NCI-H187 (cell line): ENCODE results near the gene ADAM11.
A peak's percentile ranks its signal among the peaks of the same experiment; 100 is the strongest.

Experiments
- DNase-seq, 2 experiments: peaks; one replicate each; lab custom pipeline; 2025; lab: John Stamatoyannopoulos, UW

ADAM11 gene

GRCh38 chr17:44775136-44775837, 16.5 kb downstream of the ADAM11 start:
- peak; percentile 96 to 98 for DNase-seq

GRCh38 chr17:44775838-44776621, 17.2 kb downstream of the ADAM11 start:
- peak in 1 of 2 experiments; percentile 72 for DNase-seq

DNA sequence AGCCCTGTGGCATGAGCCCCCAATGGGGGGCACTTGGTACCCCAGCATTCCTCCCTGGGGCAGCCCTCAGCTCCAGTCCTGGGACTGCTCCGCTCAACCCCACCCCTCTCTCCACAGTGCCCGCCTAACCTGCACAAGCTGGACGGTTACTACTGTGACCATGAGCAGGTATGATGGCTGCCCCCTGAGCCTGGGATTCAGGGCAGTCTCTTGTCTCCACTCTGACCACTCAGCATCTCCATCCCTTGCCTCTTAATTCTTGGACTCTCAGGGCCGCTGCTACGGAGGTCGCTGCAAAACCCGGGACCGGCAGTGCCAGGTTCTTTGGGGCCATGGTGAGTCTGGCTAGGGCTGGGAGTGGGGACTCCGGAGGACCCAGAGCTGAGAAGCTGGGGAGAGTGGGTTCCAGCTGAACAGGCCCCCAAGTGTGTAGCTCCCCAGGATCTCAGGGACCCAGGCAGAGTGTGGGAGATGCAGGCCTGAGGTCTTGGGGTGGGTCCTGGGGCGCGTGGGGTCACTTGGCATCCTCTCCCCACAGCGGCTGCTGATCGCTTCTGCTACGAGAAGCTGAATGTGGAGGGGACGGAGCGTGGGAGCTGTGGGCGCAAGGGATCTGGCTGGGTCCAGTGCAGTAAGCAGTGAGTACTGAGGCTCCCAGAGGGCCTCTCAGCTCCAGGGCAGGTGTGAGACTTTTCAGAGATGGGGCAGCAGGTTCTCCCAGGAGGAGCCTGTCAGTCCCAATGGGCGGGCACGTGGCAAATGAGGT, 18.0 kb downstream of the ADAM11 start:
- no peak for DNase-seq

- DNase-seq = no peak
These were observed 18.9 kb downstream of the ADAM11 start for GRCh38 chr17:44777394-44778348.

DNA sequence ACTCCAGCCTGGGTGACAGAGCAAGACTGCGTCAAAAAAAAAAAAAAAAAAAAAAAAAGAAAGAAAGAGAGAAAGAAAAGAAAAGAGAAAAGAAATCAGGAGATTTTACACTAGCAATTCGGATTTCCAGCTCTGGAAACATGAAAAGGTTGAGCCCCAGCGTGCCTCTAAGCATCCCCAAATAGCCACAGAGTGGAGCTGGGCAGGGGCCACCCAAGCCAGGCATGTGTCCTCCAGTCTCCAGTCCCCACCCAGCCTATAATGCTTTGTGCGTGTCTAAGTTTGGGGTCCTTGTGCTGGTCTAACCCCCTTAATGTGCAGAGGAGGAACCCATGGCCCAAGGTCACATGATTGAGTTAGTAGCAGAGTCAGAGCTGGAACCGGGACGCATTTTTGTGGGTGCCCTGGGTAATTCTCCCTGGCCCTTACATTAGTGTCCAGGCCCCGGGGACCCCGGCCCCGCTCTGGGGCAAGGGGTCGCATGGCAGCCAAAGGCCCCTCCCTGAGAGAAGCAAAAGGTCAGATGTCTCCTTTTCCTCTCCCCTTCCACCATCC, 19.9 kb downstream of the ADAM11 start:
- DNase-seq = no peak

DNA sequence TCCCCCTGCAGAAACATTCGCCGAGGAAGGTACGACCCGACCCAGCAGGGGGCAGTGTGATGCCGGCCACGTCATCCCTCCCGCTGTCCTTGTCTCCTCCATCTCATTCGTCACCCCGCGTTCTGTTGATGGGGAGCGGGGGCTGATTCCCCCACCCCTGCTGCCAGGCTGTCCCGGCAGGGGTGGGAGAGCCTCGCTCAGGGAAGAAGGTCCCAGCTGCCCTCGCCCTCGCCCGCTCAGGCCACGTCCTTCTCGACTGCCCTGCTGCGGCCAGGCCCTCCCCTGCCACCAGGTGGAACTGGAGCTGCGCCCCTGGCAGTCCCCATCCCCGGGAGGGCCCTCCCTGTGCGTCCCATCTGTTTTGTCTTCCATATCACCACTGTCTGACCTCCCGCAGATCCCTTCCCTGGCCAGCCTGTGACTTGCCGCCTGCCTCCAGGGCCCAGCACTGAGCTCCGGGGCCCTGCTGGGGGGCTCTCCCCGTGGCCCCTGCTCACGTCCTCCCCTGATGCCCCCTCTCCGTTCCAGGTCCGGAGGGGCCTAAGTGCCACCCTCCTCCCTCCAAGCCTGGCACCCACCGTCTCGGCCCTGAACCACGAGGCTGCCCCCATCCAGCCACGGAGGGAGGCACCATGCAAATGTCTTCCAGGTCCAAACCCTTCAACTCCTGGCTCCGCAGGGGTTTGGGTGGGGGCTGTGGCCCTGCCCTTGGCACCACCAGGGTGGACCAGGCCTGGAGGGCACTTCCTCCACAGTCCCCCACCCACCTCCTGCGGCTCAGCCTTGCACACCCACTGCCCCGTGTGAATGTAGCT, 20.6 kb downstream of the ADAM11 start:
- peak; percentile 42 to 50 for DNase-seq

- no peak for DNase-seq
These were observed 21.4 kb downstream of the ADAM11 start for GRCh38 chr17:44780161-44780560.

- no peak for DNase-seq
These were observed 22.2 kb downstream of the ADAM11 start for GRCh38 chr17:44780845-44781480.

DNA sequence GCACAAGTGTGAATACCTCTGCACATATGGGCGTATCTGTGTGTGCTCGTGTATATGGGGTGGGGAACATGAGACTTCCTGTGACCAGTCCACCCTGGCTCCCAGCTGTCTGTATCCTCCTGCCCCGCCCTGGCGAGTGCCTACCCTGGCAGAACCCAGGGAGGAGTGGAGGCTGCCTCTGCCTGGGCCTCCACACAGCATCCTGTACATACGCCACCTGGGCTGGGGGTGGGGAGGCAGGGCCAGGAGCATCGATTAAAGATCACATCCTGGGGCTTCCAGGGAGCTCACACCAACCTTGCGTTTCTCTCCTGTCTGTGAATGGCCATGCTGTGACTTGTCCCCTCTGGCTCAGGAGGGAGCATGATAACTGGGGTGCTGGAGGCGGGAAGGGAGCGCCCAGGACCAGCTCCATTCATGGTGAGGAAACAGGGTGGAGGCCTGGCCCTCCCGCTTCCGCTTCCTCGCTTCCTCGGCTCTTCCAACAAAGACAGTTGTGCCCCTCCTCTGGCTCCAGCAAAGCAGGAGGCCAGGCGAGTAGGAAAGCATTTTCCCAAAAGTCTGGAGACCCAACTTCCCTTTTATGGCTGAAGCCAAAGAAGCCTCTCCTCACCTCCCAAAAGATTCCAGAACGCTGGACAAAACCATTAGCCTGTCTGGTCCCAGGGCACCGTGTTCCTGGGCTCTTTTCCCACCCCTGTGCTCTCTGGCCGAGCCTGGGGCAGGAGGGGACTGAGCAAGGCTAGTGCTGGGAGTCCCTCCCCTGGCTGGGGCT, 22.9 kb downstream of the ADAM11 start:
- DNase-seq = no peak

- DNase-seq = no peak
These were observed 23.6 kb downstream of the ADAM11 start for GRCh38 chr17:44782326-44782850.

DNA sequence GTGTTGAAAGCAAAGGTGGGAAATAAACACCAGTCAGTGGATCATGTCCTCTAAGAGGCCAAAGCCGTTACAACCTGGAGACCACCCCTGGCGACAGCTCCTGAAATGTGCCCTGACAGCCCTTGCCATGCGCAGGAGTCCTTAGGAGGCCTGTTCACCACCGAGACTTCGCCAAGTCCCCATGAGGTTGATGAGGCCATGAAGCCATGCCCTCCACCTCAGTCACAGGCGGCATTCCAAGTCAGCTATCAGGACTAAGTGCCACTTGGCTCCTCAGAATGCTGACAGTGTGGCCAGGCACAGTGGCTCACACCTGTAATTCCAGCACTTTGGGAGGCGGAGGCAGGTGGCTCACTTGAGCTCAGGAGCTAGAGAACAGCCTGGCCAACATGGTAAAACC, 27.1 kb downstream of the ADAM11 start:
- DNase-seq = no peak

DNA sequence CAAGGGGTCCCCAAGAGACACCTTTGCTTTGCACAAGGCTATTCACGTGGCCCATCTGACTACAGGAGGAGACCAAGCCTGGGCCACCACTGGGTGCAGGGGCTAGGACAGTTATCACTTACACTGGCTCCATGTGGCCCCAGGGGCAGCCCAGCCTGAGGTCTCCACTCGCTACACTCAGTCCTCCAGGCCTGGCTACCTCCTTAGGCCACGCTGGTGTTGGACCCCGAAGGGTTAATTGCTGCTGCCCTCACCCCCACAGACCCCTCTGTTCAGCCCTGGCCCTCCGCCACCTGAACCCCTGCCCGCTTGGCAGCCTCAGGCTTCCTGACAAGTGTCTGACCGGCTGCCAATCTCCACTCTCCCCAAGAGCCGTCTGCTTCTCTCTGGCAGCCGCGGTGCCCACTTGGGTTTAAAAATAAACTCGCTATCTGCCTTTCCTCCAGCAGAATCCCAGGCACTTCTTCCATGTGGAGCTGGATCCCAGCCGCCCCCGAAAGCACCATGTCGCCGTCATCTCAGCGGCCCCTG, 27.8 kb downstream of the ADAM11 start:
- no peak for DNase-seq

DNA sequence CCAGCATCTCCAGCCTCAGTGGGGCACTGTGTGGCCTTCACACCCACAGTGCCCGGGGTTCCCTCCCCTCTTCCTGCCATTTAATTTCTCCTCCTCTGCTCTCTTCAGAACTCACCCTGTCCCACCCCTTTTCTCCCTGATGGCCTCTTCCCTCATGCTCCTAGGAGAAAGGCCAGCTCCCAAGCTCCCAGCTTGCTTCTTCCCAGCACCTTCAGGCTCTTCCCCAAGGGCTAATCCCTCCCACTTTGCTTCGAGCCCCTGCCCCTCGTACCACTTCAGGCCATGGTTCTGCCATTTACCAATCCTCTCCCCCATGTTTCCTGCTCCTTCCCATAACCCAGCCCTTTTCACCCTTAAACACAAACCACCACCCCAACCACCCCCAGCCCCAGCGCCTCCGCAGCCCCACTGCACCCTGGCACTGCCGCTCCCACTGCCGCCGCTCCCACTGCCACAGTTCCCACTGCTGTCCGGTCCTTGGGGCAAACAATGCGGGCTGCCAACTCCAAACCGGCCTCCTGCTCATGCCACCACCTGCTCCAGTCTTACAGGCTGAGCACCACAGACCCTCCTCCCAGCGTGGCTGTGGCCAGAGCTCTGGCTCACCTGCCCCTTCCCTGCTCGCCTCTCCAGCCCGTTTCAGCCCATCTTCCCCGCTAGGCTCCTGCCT, 28.6 kb downstream of the ADAM11 start:
- no peak for DNase-seq

DNA sequence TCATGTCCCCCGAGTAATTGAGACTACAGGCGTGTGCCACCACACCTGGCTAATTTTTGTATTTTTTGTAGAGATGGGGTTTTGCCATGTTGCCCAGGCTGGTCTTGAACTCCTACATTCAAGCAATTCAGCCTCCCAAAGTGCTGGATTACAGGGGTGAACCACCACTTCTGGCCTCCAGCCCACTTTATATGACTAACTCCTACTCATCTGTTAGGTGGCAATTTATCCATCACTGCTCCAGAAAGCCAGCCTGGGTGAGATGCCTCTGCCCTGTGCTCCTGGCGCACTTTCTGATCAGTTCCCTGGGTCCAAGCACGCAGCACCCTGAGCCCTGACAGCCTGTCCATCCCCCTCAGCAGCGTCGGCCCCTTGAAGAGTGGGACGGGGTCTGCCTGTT, 29.4 kb downstream of the ADAM11 start:
- no peak for DNase-seq

DNA sequence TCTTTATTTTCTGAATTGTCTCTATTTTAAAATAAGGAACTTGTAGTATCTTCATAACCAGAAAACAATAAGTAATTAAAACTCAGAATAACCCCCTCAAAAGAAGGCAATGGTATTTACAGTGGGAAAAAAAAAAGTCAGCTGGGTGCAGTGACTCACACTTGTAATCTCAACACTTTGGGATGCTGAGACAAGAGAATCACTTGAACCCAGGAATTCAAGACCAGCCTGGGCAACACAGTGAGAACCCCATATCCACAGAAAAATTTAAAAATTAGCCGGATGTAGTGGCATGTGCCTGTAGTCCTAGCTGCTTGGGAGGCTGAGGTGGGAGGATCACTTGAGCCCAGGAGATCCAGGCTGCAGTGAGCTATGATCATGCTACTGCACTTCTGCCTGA, 33.5 kb downstream of the ADAM11 start:
- DNase-seq = no peak

- DNase-seq = no peak
These were observed 35.4 kb downstream of the ADAM11 start for GRCh38 chr17:44793885-44794842.
